ENCODE results near the gene PAK6. TPM values are rescaled to one million over a fixed set of nuclear protein-coding genes. Genes with fewer than 3 reads are reported as not detected.
A peak's percentile ranks its signal among the peaks of the same experiment; 100 is the strongest.

The PAK6 gene
- 10 to 100 TPM in 3 of 4 donors, 1 to 10 TPM in 1; 9.2 to 22.6 (median 16.8) TPM for total RNA-seq
- polyA plus RNA-seq, result 13.0 TPM
- long read RNA-seq, donor 1, full-length matches to known transcripts, result 3 of 43 reads
- long read RNA-seq, donor 1, partial matches to known transcripts, result 28 of 43 reads
- long read RNA-seq, donor 1, other reads (novel, unspliced or antisense), result 12 of 43 reads
- long read RNA-seq, donor 2, full-length matches to known transcripts, result 2 of 36 reads
- long read RNA-seq, donor 2, partial matches to known transcripts, result 21 of 36 reads
- long read RNA-seq, donor 2, other reads (novel, unspliced or antisense), result 13 of 36 reads
- long read RNA-seq, donor 3, partial matches to known transcripts, result 13 of 27 reads
- long read RNA-seq, donor 3, other reads (novel, unspliced or antisense), result 13 of 27 reads
- long read RNA-seq, donor 4, partial matches to known transcripts, result 7 of 16 reads
- long read RNA-seq, donor 4, other reads (novel, unspliced or antisense), result 9 of 16 reads

DNA sequence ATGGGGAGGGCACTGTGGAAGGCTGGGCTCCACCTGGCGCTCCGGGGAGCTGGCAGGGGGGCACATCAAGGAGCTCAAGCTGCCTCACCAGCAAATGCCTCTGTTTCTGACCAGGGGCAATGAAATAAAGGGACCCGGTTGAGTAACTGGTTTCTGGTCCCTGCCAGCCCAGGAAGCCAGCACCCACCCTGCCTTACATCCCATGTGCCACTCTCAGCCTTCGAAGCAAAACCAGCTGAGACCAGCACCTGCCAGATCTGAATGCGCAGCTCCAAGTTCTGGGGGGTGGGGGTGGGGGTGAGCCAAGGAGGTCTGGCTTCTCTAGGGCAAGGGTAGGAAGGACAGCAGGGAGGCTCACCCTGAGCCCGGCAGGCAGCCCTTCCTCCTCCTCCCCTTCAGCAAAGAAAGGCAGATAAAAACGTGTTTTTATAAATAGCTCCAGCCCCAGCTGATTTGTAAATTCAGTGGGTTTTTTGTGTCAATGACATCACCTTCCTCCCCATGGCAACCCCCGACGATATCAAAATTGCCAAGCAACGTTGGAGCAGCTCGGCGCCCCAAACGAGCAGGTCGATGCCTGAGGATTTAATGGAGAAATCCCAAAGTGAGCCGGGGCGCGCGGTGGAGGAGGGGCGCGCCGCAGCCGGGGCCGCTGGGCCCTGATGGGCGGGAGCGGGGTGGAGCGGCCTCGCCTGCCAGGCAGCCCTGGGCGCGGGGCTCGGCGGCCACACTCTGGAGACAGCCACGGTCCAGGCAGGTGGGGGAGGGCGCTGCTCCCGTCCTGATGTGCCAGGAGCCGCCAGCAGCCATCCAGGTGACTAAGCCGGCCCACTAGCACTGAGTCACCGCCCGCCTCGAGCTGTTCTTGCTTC, at the start of gene PAK6:
Gene PAK6, plus strand, starts transcription at position 532 of the 872 bp plus-strand sequence. CDS start 25,723 bp downstream, outside the sequence.
- intact Hi-C loops (cut with DNase I), result no loop called here
- DNase-seq (peak in 2 of 3 donors; percentile 67 to 73), ATAC-seq (peak; percentile 76 to 78)
- Histone ChIP-seq H3K27me3 (ENCODE audit: control insufficient read depth, insufficient read depth) (no peaks in the 10 kb centered on the region), H3K4me1 (ENCODE audit: control insufficient read depth, insufficient read depth, low read length) (no peaks in the 10 kb centered on the region), H3K4me3 (ENCODE audit: low read length) (peak within 1 kb of the TSS; percentile 15), H3K9me3 (ENCODE audit: control insufficient read depth, low read length) (no peaks in the 10 kb centered on the region), H3K27ac (ENCODE audit: low read length) (no peak within 1 kb of the TSS)
- WGBS, result 6% methylated on average over 39 of the region's 39 CpGs

DNA sequence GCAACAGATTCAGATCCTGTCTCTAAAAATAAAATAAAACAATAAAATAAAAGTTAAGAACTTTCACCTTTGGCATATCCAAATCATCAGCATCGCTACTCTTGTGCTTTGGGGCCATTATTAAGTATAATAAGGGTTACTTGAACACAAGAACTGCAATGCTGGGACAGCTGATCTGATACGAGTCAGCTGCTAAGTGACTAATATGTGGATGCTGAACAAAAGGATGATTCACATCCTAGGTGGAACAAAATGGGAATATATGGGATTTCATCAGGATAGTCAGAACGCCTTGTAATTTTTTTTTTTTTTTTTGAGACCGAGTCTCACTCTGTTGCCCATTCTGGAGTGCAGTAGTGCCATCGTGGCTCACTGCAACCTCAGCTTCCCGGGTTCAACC, 48.3 kb upstream of the PAK6 start:
- intact Hi-C loops (cut with DNase I), result no loop called here
- 95% methylated on average over 6 of the region's 6 CpGs for WGBS
- DNase-seq, result no peak

DNA sequence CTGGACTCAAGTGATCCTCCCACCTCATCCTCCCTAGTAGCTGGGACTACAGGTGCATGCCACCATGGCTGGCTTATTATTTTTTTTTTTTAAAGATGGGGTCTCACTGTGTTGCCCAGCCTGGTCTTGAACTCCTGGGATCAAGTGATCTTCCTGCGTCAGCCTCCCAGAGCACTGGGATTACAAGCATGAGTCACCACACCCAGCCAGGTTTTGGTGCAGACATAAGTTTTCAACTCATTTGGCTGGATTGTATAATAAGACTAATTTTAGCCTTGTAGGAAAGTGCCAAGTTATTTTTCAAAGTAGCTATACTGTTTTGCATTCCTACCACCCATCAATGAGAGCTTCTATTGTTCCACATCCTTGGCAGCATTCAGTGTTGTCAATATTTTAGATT, 45.9 kb upstream of the PAK6 start:
- Histone ChIP-seq H3K9me3 (ENCODE audit: control insufficient read depth, low read length) (no peaks in the 10 kb centered on the region), H3K4me3 (ENCODE audit: low read length) (no peak overlapping the region), H3K27ac (ENCODE audit: low read length) (no peak overlapping the region), H3K4me1 (ENCODE audit: control insufficient read depth, insufficient read depth, low read length) (no peaks in the 10 kb centered on the region), H3K27me3 (ENCODE audit: control insufficient read depth, insufficient read depth) (no peaks in the 10 kb centered on the region)
- intact Hi-C loops (cut with DNase I), result no loop called here
- DNase-seq, result no peak
- WGBS, result 79% methylated on average over 1 of the region's 1 CpG
- no peak for ATAC-seq

More for the DNA sequence above, 48.3 kb upstream of the PAK6 start:
- H3K4me1 ChIP-seq (ENCODE audit: control insufficient read depth, insufficient read depth, low read length), result no peaks in the 10 kb centered on the region
- no peaks in the 10 kb centered on the region for H3K27me3 ChIP-seq (ENCODE audit: control insufficient read depth, insufficient read depth)
- H3K9me3 ChIP-seq (ENCODE audit: control insufficient read depth, low read length), result no peaks in the 10 kb centered on the region
- no peak for ATAC-seq
- no peak overlapping the region for H3K27ac ChIP-seq (ENCODE audit: low read length)
- no peak overlapping the region for H3K4me3 ChIP-seq (ENCODE audit: low read length)

DNA sequence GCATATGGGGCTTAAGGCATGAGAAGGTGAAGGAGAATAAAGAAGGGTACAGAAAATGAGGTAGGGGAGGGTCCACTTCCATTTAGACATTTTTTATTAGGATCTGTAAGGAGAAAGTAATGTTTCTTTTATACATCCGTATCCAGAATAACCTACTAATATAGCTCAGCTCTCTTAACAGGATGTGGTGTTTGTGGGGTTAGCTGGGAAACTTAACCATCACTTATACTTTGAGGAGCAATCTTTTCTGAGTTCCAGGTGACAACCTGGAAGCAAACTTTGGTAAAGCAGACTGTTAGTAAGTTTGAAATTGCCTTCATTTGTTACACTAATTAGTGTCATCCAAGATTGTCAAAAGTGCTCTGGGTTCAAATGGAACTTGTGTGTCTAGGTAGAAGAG, 41.4 kb upstream of the PAK6 start:
- ATAC-seq (no peak), DNase-seq (no peak)
- Histone ChIP-seq H3K9me3 (ENCODE audit: control insufficient read depth, low read length) (no peaks in the 10 kb centered on the region), H3K4me3 (ENCODE audit: low read length) (no peak overlapping the region), H3K4me1 (ENCODE audit: control insufficient read depth, insufficient read depth, low read length) (no peaks in the 10 kb centered on the region), H3K27ac (ENCODE audit: low read length) (no peak overlapping the region), H3K27me3 (ENCODE audit: control insufficient read depth, insufficient read depth) (no peaks in the 10 kb centered on the region)
- intact Hi-C loops (cut with DNase I), result no loop called here
- 93% methylated on average over 1 of the region's 1 CpG for WGBS

DNA sequence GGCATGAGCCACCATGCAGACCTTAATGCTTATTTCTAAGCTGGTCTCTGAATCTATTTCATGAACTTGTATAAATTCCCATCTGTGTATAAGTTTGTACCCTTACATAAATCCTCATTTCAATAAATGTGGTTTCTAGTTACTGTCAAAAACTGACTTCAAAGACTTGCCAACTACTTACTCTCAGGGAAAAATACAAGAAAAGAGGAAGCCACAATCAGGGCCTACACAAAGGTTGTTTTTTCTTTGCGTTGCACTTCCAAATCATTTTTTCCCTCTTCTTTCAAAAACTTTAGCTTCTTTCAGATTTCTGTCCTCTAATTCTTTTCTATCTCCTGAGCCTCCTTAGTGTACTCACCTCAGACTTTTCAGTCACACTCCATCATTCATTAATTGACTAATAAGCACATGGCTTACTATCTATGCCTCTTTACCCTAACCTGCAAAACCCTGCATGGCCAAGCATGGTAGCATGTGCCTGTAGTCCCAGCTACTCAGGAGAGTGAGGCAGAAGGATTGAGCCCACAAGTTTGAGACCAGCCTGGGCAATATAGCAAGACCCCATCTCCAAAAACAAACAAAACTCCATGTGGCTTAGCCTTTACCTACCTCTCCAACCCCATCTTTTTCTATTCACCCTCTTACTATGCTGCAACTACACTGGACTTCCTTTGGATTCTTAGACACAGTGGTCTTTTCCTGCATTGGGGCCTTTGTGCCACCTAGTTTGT, 40.3 kb upstream of the PAK6 start:
- Histone ChIP-seq H3K4me1 (ENCODE audit: control insufficient read depth, insufficient read depth, low read length) (no peaks in the 10 kb centered on the region), H3K9me3 (ENCODE audit: control insufficient read depth, low read length) (no peaks in the 10 kb centered on the region), H3K4me3 (ENCODE audit: low read length) (no peak overlapping the region), H3K27ac (ENCODE audit: low read length) (no peak overlapping the region), H3K27me3 (ENCODE audit: control insufficient read depth, insufficient read depth) (no peaks in the 10 kb centered on the region)
- intact Hi-C loops (cut with DNase I), result no loop called here
- DNase-seq (no peak), ATAC-seq (no peak)
- WGBS, result 95% methylated on average over 1 of the region's 1 CpG

DNA sequence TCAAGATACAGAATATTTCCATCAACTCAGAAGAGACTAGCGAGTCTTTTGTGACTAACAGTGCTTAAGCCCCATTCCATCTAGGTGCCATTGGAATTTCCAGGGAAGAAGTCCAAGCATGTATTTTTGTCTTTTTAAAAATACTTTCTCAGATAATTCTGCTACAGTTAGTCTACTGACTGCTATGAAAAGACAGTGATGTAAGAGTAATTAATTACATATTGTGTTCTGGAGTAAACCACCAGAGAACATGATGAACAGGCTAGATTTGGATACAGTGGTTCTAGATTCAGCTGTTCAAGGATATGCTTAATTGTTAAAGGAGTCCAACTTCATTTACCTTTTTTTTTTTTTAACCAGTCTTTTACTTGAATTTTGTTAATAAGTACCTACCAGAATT, 34.8 kb upstream of the PAK6 start:
- Histone ChIP-seq H3K27ac (ENCODE audit: low read length) (no peak overlapping the region), H3K9me3 (ENCODE audit: control insufficient read depth, low read length) (no peaks in the 10 kb centered on the region), H3K4me3 (ENCODE audit: low read length) (no peak overlapping the region), H3K27me3 (ENCODE audit: control insufficient read depth, insufficient read depth) (no peaks in the 10 kb centered on the region), H3K4me1 (ENCODE audit: control insufficient read depth, insufficient read depth, low read length) (no peaks in the 10 kb centered on the region)
- no peak for DNase-seq
- no peak for ATAC-seq
- WGBS, result 79% methylated on average over 1 of the region's 1 CpG
- intact Hi-C loops (cut with DNase I), result no loop called here

DNA sequence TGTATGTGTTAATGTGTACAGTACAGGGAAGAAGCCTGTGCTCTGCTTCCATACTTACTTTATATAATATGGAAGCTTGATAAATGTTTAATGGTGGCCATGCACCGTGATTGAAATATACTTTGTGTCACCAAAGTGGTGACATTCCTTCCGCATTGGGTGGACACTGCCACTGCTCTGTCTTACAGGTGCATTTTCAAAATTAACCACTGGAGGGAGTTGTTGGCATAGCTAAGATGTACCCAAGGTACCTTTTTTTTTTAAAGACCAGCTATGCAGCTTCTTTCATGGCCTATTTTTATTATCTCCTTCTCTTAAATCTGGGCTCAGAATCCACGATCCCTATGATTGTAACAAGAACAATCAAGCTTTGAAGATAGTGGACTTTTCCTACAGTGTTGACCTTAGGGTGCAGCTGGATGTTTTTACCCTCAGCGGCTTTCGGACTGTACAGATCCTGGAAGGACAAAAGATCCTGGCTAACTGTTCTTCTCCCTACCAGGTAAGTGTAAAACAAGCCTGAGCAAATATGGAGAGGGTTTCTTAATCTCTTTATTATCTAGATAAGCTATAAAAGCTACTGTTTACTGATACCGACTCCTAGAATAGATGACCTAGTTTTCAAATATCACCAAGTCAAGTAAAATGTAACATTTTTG, 21.6 kb upstream of the PAK6 start:
- ATAC-seq (peak; percentile 88 to 90), DNase-seq (no peak)
- Histone ChIP-seq H3K4me1 (ENCODE audit: control insufficient read depth, insufficient read depth, low read length) (no peaks in the 10 kb centered on the region), H3K27me3 (ENCODE audit: control insufficient read depth, insufficient read depth) (no peaks in the 10 kb centered on the region), H3K27ac (ENCODE audit: low read length) (no peak overlapping the region), H3K4me3 (ENCODE audit: low read length) (no peak overlapping the region), H3K9me3 (ENCODE audit: control insufficient read depth, low read length) (no peaks in the 10 kb centered on the region)
- WGBS, result 53% methylated on average over 6 of the region's 6 CpGs
- intact Hi-C loops (cut with DNase I), result loop anchor here (1.0 to 10.0 kb wide), 3 partner anchors 57 to 162 kb away; no protein-coding TSS in a partner anchor

DNA sequence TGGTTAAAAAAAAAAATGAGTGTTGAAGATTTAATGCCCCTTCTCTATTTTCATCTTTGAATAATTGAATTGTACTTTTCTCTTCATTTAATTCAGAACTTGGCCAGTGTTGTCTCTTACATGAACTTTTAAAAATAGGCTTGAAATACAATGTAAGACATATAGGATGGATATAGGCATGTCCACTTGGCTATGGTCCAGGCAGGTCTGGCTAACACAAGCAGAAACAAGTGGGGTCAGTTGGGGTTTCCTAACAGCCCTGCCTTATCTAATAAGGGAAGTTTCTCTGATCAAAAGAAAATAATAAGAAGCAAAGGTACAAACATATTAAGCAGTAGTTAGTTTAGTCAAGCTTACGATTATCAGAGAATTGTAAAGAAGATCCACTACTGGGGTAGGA, 19.1 kb upstream of the PAK6 start:
- no peak for ATAC-seq
- 84% methylated on average over 1 of the region's 1 CpG for WGBS

DNA sequence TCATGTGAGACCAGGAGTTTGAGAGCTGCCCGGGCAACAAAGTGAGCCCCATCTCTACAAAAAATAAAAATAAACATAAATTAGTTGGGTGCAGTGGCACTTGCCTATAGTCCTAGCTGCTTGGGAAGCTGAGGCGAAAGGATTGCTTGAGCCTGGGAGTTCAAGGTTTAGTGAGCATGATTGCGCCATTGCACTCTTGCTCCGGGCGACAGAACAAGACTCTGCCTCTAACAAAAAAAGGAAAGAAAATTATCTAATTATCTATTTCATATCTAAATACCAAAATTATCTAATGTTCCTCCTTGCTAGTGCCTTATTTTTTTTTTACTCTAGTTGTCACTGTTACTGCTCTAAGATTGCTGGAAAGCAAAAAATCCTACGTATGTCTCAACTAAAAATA, 16.7 kb upstream of the PAK6 start:
- H3K4me1 ChIP-seq (ENCODE audit: control insufficient read depth, insufficient read depth, low read length), result no peaks in the 10 kb centered on the region
- no peaks in the 10 kb centered on the region for H3K9me3 ChIP-seq (ENCODE audit: control insufficient read depth, low read length)
- no peaks in the 10 kb centered on the region for H3K27me3 ChIP-seq (ENCODE audit: control insufficient read depth, insufficient read depth)
- no peak for ATAC-seq
- no peak overlapping the region for H3K4me3 ChIP-seq (ENCODE audit: low read length)
- H3K27ac ChIP-seq (ENCODE audit: low read length), result no peak overlapping the region
- no peak for DNase-seq
- intact Hi-C loops (cut with DNase I), result no loop called here
- 95% methylated on average over 6 of the region's 6 CpGs for WGBS

More for the DNA sequence above, 19.1 kb upstream of the PAK6 start:
- Histone ChIP-seq H3K4me1 (ENCODE audit: control insufficient read depth, insufficient read depth, low read length) (no peaks in the 10 kb centered on the region), H3K27me3 (ENCODE audit: control insufficient read depth, insufficient read depth) (no peaks in the 10 kb centered on the region), H3K4me3 (ENCODE audit: low read length) (no peak overlapping the region), H3K9me3 (ENCODE audit: control insufficient read depth, low read length) (no peaks in the 10 kb centered on the region), H3K27ac (ENCODE audit: low read length) (no peak overlapping the region)
- DNase-seq, result no peak
- intact Hi-C loops (cut with DNase I), result loop anchor here in 1 of 4 donors (2.0 to 10.0 kb wide), 2 partner anchors 53 to 165 kb away; no protein-coding TSS in a partner anchor

DNA sequence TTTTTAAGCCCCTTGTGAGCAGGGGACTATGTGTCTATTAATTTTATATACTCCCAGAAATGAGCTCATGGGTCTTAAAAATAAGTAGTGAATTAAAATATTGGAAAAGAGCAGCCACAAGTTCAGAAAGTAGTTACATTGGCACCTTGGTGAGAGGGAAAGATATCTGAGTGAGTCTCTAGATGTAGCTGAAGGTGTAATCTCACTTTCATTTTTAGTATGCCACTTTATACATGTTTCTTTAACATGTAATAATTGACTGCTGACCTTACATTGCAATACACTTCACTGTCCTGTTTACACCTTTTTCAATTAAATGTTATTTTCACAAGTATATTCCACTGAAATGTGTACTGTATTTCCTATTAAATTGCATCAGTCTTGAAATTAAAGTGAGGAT, 12.1 kb upstream of the PAK6 start:
- intact Hi-C loops (cut with DNase I), result no loop called here
- H3K9me3 ChIP-seq (ENCODE audit: control insufficient read depth, low read length), result no peaks in the 10 kb centered on the region
- no peak for DNase-seq

More for the DNA sequence above, 12.1 kb upstream of the PAK6 start:
- Histone ChIP-seq H3K27ac (ENCODE audit: low read length) (no peak overlapping the region), H3K27me3 (ENCODE audit: control insufficient read depth, insufficient read depth) (no peaks in the 10 kb centered on the region), H3K4me1 (ENCODE audit: control insufficient read depth, insufficient read depth, low read length) (no peaks in the 10 kb centered on the region), H3K4me3 (ENCODE audit: low read length) (no peak overlapping the region)
- ATAC-seq, result no peak

Data from right cardiac atrium (tissue), 5 donors.